Measurements from ENCODE around the gene CEP85.
"Not testable (repeated sequence)": the region's sequence is repeated elsewhere in the genome, so short reads cannot be mapped to it uniquely, and the experiment has no call there.

Gene CEP85

DNA sequence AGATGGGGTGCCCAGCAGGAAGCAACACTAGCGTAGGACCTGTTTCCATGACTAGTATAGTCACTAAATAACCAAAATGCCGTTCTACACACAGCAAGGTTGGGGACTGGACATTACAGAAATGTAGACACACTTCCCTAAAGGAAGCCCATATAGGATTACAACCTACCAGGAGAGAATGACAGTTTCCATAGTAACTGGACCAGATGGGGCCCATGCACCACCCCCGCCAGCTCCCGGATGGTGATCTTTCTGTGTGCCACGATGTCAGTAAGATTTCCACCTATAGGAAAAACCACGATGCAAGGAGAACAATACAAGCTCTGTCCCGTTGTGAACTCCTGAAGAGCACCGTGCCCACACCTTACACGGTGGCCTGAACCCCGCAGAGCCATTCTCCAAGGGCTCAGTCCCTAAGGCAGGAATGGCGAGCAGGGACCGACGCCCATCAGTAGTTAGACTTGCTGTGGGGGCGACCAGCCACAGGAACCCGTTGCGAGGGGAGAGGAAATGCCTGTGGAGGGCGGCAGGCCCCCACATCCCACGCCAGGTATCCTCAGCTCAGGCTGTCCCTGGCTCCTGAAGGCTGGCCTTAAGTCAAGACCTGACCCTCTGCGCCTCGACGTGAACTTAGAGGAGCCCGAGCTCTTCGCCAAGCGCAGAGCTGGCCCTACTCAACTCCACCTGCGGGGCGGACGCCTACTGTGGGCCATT lies 13.6 kb upstream of the CEP85 start:
- intact Hi-C loops (cut with DNase I): no loop called here
- no peak for DNase-seq

- intact Hi-C loops (cut with DNase I): no loop called here
- peak in 2 of 42 donors; percentile 3 to 4 for DNase-seq
Observed at GRCh38 chr1:26221094-26221493, 12.9 kb upstream of the CEP85 start.

GRCh38 chr1:26224606-26225005 lies 9.4 kb upstream of the CEP85 start:
- DNase-seq: peak in 1 of 42 donors; percentile 7
- intact Hi-C loops (cut with DNase I): no loop called here

DNA sequence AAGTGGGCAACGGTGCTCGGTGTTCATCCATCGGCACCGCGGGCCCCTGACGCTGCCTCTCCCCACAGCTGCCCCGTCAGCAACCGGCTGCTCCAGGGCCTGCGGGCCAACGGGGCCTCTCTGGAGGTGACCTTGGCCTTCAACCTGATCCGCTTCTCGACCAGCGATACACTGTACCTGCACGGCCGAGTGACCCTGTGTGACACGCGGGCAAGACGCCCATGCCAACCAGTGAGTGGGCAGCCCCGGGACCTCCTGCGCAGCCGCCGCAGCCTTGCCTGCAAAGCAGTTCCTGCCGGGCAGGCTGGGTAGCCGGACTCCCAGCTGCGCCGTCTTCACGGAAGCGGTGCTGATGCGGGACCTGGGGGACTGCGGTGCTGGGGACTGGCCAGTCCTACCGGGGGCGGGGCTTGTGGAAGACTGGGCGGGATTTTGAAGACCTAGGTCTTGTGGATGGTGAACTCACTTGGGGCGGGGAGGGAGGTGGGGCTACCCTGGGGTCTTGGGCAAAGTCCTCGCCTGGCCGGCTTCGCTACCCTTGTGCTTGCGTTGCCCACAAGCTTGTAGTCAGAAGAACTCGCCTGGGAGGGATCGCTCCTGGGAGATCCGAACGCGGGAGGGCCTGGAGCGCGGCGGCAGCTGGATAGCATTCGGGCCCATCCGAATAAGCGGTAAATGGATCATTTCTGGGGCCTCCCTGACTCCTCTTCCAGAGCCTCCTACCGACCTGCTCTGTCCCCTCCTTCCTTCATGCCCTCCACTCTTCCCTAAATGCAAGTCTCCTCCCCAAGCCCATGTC lies 8.8 kb upstream of the CEP85 start:
- DNase-seq: peak; percentile 35 to 84 (median 60)
- intact Hi-C loops (cut with DNase I): no loop called here

GRCh38 chr1:26230682-26231081 lies 3.3 kb upstream of the CEP85 start:
- intact Hi-C loops (cut with DNase I): loop anchor here (5.0 kb wide), 2 partner anchors 47 to 63 kb away; partner anchors contain the start of genes C1orf232 and ZNF593
- DNase-seq: not testable (repeated sequence)

- intact Hi-C loops (cut with DNase I): loop anchor here (5.0 kb wide), 2 partner anchors 42 to 68 kb away; partner anchors contain the start of genes C1orf232 and ZNF593
- DNase-seq: peak in 12 of 42 donors; percentile 10 to 58 (median 22)
Observed at GRCh38 chr1:26234644-26235370, 807 bp downstream of the CEP85 start.

DNA sequence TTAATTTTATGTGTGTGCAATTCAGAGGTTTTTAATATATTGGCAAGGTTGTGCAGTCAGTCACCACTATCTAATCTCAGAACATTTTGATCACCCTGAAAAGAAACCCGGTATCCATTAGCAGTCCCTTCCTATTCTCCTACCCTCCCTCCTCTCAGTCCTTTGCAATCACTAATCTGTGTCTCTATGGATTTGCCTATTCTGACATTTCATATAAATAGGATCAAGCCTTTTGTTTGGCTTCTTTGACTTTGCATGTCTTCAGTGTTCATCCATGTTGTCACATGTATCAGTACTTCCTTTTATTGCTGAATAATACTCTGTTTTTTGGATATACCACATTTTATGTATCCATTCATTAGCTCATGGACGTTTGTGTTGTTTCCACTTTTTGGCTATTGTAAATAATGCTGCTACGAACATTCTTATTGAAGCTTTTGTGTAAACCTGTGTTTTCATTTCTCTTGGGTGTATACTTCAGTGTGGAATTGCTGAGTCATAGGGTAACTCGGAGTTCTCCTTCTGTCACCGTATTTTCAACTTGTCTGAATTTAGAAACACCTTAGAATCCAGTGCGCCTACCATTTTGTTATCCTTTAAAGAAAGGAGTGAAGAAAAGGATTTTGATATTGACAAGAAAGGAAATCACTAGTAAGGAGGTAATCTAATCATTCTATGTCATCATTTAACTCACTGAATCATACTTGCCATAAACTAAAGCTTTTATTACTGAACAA lies 3.4 kb downstream of the CEP85 start:
- intact Hi-C loops (cut with DNase I): no loop called here
- peak in 3 of 42 donors; percentile 3 to 47 (median 10) for DNase-seq

DNA sequence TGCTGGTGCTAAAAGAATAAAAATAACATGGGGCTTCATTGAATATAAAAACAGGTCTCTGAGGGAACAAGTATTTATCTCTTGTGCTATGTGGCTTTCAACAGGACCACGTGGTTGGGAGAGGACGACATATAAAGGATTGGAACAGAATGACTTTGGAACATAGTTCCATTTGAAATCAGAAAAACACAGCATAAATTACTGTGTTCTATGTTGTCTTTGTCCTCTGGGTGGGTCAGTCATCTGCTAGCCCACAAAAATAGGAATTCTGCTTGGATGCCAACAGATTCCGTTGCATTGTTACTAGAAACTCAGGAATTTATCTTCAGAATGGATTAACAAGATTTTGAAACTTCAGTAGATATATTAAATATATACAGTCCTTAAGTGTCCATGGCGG lies 5.9 kb downstream of the CEP85 start:
- intact Hi-C loops (cut with DNase I): no loop called here
- peak in 17 of 42 donors; percentile 17 to 72 (median 39) for DNase-seq

DNA sequence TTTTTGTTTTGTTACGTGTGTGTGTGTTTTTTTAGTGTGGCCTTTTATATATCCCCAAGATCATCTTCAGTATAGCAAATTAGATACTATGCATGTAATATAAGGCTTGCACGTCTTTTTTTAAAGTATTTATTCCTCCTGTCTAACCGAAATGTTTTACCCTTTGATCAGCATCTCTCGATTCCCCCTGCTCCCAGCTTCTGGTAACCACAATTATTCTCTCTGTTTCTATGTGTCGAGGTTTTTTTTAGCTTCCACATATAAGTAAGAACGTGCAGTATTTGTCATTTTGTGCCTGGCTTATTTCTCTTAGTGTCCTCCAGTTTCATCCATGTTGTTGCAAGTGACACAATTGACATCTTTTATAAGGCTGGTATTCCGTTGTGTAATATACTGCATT lies 18.7 kb downstream of the CEP85 start:
- intact Hi-C loops (cut with DNase I): no loop called here

DNA sequence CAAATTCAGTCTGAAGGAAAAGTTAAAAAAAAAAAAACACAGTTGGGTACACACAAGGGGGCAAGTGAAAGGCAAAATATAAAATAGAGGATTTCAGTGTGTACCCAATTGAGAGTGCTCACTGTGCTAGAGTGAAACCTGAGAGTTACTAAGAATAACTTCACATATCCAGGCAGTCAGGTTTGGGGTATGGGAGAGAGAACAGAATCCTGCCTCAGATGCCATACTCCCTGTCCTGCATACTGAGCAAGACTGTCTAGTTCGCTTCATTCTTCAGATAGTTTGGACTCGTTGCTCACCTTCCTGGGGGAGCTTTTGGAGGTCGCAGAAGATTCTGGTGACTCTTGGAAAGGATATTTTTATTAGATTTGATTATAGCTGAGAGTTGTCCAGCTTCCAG lies 20.4 kb downstream of the CEP85 start:
- DNase-seq: no peak
- intact Hi-C loops (cut with DNase I): no loop called here

More for the DNA sequence above, 18.7 kb downstream of the CEP85 start:
- no peak for DNase-seq

GRCh38 chr1:26257222-26257621 lies 23.2 kb downstream of the CEP85 start:
- DNase-seq: no peak
- intact Hi-C loops (cut with DNase I): no loop called here

DNA sequence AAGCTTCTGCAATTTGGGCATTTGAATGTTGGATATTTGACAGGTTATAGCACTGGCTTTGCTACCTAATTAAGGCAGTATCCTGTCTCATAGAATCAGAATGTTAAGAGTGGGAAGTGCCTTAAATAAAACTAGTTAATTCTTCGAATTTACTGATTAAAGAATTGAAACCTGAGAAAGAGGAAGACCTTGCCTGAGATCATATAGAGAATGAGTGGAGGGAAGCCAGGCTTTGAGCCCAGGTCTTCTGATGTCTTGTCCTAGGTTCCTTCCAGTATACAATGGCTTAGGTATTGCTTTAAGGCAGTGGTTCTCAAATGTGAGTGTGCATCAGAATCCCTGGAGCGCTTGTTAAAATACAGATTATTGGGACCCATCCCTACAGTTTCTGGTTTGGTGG lies 25.0 kb downstream of the CEP85 start:
- no peak for DNase-seq
- intact Hi-C loops (cut with DNase I): no loop called here

- peak in 2 of 42 donors; percentile 7 to 42 for DNase-seq
- intact Hi-C loops (cut with DNase I): no loop called here
Observed at GRCh38 chr1:26259578-26259977, 25.6 kb downstream of the CEP85 start.

- intact Hi-C loops (cut with DNase I): no loop called here
- DNase-seq: no peak
Observed at GRCh38 chr1:26263212-26263611, 29.2 kb downstream of the CEP85 start.

DNA sequence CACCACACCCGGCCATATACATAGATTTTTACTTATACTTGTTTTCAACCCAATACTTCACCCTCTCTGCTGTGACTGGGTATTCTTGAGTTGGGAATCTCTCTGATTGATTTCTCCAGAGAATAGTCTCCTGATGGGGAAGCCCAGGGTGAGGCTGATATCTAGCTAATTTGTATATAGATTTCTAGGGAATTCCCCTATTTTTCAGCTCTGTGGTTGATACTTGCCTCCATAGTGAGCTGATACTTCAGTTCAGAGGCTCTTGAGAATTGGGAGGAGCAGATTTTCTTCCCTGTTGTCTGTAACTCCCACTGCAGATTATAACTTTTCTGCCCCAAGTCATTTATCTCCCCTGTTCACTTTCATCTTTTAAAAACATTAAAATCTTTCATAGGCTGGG lies 31.4 kb downstream of the CEP85 start:
- DNase-seq: no peak
- intact Hi-C loops (cut with DNase I): no loop called here

GRCh38 chr1:26268290-26269197 lies 34.5 kb downstream of the CEP85 start:
- intact Hi-C loops (cut with DNase I): no loop called here
- DNase-seq: no peak

- no peak for DNase-seq
- intact Hi-C loops (cut with DNase I): no loop called here
Observed at GRCh38 chr1:26269198-26269550, 35.2 kb downstream of the CEP85 start.

Data from head of caudate nucleus (tissue), 42 donors.